ENCODE results near the gene KLHL1. TPM values are rescaled to one million over a fixed set of nuclear protein-coding genes. Genes with fewer than 3 reads are reported as not detected.

Gene KLHL1
- total RNA-seq, 2 donors from 2014 or later = 0.15 TPM; not detected in 1

- H3K27ac ChIP-seq (ENCODE audit: low read depth, low read length) = no peak overlapping the region
- H3K9me3 ChIP-seq (ENCODE audit: control insufficient read depth, low read length) = no peaks in the 10 kb centered on the region
- no peak overlapping the region for H3K4me3 ChIP-seq (ENCODE audit: low read length)
- Mint-ChIP-seq H3K36me3 (ENCODE audit: low read depth) (no peaks in the 10 kb centered on the region), H3K4me3 (no peak overlapping the region), H3K27ac (no peak overlapping the region), H3K27me3 (ENCODE audit: insufficient read depth) (no peaks in the 10 kb centered on the region), H3K9me3 (no peaks in the 10 kb centered on the region), H3K4me1 (peaks cover 19% of the 10 kb centered on the region)
- peaks cover 4% of the 10 kb centered on the region for H3K4me1 ChIP-seq (ENCODE audit: control insufficient read depth, insufficient read depth, low read length)
- no peak for DNase-seq
- H3K36me3 ChIP-seq (ENCODE audit: control insufficient read depth, insufficient read depth, low read length) = no peaks in the 10 kb centered on the region
- TF ChIP-seq CTCF (conservative IDR thresholded peaks at IDR 0.05) = no peak
- 91% methylated on average over 2 of the region's 2 CpGs; no CpG with 5 or more reads in 1 of the 2 experiments for WGBS, 2 experiments (ENCODE audit: insufficient coverage in 1 of 2, insufficient read length in 1 of 2)
- no peak overlapping the region for H3K9ac ChIP-seq (ENCODE audit: extremely low read depth, low read length, poor library complexity, severe bottlenecking)
- H3K27me3 ChIP-seq (ENCODE audit: control insufficient read depth, insufficient read depth, low read length, poor library complexity, severe bottlenecking) = no peaks in the 10 kb centered on the region
Measured at GRCh38 chr13:69956349-69956748, 151.9 kb downstream of the KLHL1 start.

GRCh38 chr13:69955271-69955670 is 153.0 kb downstream of the KLHL1 start:
- no peaks in the 10 kb centered on the region for H3K27me3 Mint-ChIP-seq (ENCODE audit: insufficient read depth)
- H3K9ac ChIP-seq (ENCODE audit: extremely low read depth, low read length, poor library complexity, severe bottlenecking) = no peak overlapping the region
- no peak overlapping the region for H3K27ac ChIP-seq (ENCODE audit: low read depth, low read length)
- no peak overlapping the region for H3K4me3 Mint-ChIP-seq
- no peak for DNase-seq
- no peak overlapping the region for H3K4me3 ChIP-seq (ENCODE audit: low read length)
- no peaks in the 10 kb centered on the region for H3K27me3 ChIP-seq (ENCODE audit: control insufficient read depth, insufficient read depth, low read length, poor library complexity, severe bottlenecking)
- H3K27ac Mint-ChIP-seq = no peak overlapping the region
- H3K9me3 Mint-ChIP-seq = no peaks in the 10 kb centered on the region
- H3K4me1 Mint-ChIP-seq = peaks cover 15% of the 10 kb centered on the region
- no peaks in the 10 kb centered on the region for H3K36me3 Mint-ChIP-seq (ENCODE audit: low read depth)
- no peaks in the 10 kb centered on the region for H3K9me3 ChIP-seq (ENCODE audit: control insufficient read depth, low read length)
- peaks cover 4% of the 10 kb centered on the region for H3K4me1 ChIP-seq (ENCODE audit: control insufficient read depth, insufficient read depth, low read length)
- no peaks in the 10 kb centered on the region for H3K36me3 ChIP-seq (ENCODE audit: control insufficient read depth, insufficient read depth, low read length)
- TF ChIP-seq CTCF (conservative IDR thresholded peaks at IDR 0.05) = no peak

GRCh38 chr13:69951412-69951811 is 156.8 kb downstream of the KLHL1 start:
- Histone ChIP-seq H3K4me1 (ENCODE audit: control insufficient read depth, insufficient read depth, low read length) (no peaks in the 10 kb centered on the region), H3K27me3 (ENCODE audit: control insufficient read depth, insufficient read depth, low read length, poor library complexity, severe bottlenecking) (no peaks in the 10 kb centered on the region), H3K9me3 (ENCODE audit: control insufficient read depth, low read length) (no peaks in the 10 kb centered on the region), H3K4me3 (ENCODE audit: low read length) (no peak overlapping the region), H3K9ac (ENCODE audit: extremely low read depth, low read length, poor library complexity, severe bottlenecking) (no peak overlapping the region), H3K36me3 (ENCODE audit: control insufficient read depth, insufficient read depth, low read length) (no peaks in the 10 kb centered on the region), H3K27ac (ENCODE audit: low read depth, low read length) (no peak overlapping the region)
- Mint-ChIP-seq H3K36me3 (ENCODE audit: low read depth) (no peaks in the 10 kb centered on the region), H3K4me3 (no peak overlapping the region), H3K27me3 (ENCODE audit: insufficient read depth) (no peaks in the 10 kb centered on the region), H3K27ac (no peak overlapping the region), H3K4me1 (no peaks in the 10 kb centered on the region), H3K9me3 (no peaks in the 10 kb centered on the region)
- no peak for TF ChIP-seq CTCF (conservative IDR thresholded peaks at IDR 0.05)
- DNase-seq = no peak
- 100% methylated on average over 2 of the region's 2 CpGs; no CpG with 5 or more reads in 1 of the 2 experiments for WGBS, 2 experiments (ENCODE audit: insufficient coverage in 1 of 2, insufficient read length in 1 of 2)

All from endodermal cell (in vitro differentiated cells).